Retinal pigment epithelial cell (primary cell): ENCODE measurements around the gene ATXN7L1.

Experiments used
- DNase-seq: peaks from one replicate; pipeline ENCODE4 v3.0.0-alpha.2; 2010; ENCODE audit warnings: low read depth
- H3K4me3 ChIP-seq: 2 replicates; pipeline ENCODE4 v1.5.1; 2011; ENCODE audit warnings: mild to moderate bottlenecking, low read length, control low read depth, moderate library complexity
- CTCF ChIP-seq: conservative IDR thresholded peaks from 2 replicates; pipeline ENCODE4 v1.5.1; 2011; ENCODE audit warnings: low read depth, low read length, control low read depth, inconsistent platforms

ATXN7L1 gene

GRCh38 chr7:105841866-105842265, 34.5 kb downstream of the ATXN7L1 start:
- no peak for DNase-seq
- no peak for TF ChIP-seq CTCF
- H3K4me3 ChIP-seq: no peak overlapping the region

GRCh38 chr7:105840981-105841749, 35.2 kb downstream of the ATXN7L1 start:
- no peak overlapping the region for H3K4me3 ChIP-seq
- no peak for DNase-seq
- no peak for TF ChIP-seq CTCF

GRCh38 chr7:105839266-105839665, 37.1 kb downstream of the ATXN7L1 start:
- TF ChIP-seq CTCF: no peak
- H3K4me3 ChIP-seq: no peak overlapping the region

GRCh38 chr7:105838627-105839231, 37.7 kb downstream of the ATXN7L1 start:
- no peak for TF ChIP-seq CTCF
- no peak for DNase-seq
- H3K4me3 ChIP-seq: no peak overlapping the region

More at GRCh38 chr7:105839266-105839665, 37.1 kb downstream of the ATXN7L1 start:
- no peak for DNase-seq

- no peak overlapping the region for H3K4me3 ChIP-seq
- no peak for TF ChIP-seq CTCF
- DNase-seq: no peak
Observed at GRCh38 chr7:105837765-105838626, 38.4 kb downstream of the ATXN7L1 start.

GRCh38 chr7:105835441-105835840, 41.0 kb downstream of the ATXN7L1 start:
- no peak for TF ChIP-seq CTCF
- no peak overlapping the region for H3K4me3 ChIP-seq
- DNase-seq: no peak
